HG03439 (cell line): Measurements from ENCODE around the gene MEIS1.
A peak's percentile ranks its signal among the peaks of the same experiment; 100 is the strongest.
"Not testable (repeated sequence)": the region's sequence is repeated elsewhere in the genome, so short reads cannot be mapped to it uniquely, and the experiment has no call there.

ENCODE experiments used
- ATAC-seq: cut with Tn5 transposase; IDR thresholded peaks from one replicate; pipeline ENCODE4 v1.9.1; 2021; ENCODE audit warnings: mild to moderate bottlenecking, moderate library complexity; ENCODE audit not compliant: unreplicated experiment

The MEIS1 gene

GRCh38 chr2:66434679-66435548 lies at the start of gene MEIS1:
TSS of gene MEIS1 (plus strand) at chr2:66435125. CDS start at chr2:66435857, 732 bp downstream.
- ATAC-seq: peak; percentile 78

GRCh38 chr2:66387016-66387753 lies 47.7 kb upstream of the MEIS1 start:
- no peak for ATAC-seq

- ATAC-seq: no peak
Observed at GRCh38 chr2:66389651-66390131, 45.2 kb upstream of the MEIS1 start.

- no peak for ATAC-seq
Observed at GRCh38 chr2:66390152-66390551, 44.8 kb upstream of the MEIS1 start.

GRCh38 chr2:66390811-66391210 lies 44.1 kb upstream of the MEIS1 start:
- ATAC-seq: no peak

GRCh38 chr2:66391240-66391639 lies 43.7 kb upstream of the MEIS1 start:
- ATAC-seq: not testable (repeated sequence)

GRCh38 chr2:66405473-66405872 lies 29.5 kb upstream of the MEIS1 start:
- ATAC-seq: no peak

GRCh38 chr2:66408905-66409304 lies 26.0 kb upstream of the MEIS1 start:
- ATAC-seq: no peak

- ATAC-seq: no peak
Observed at GRCh38 chr2:66412874-66413273, 22.1 kb upstream of the MEIS1 start.

- no peak for ATAC-seq
Observed at GRCh38 chr2:66414896-66415295, 20.0 kb upstream of the MEIS1 start.

GRCh38 chr2:66418381-66418780 lies 16.5 kb upstream of the MEIS1 start:
- ATAC-seq: no peak

GRCh38 chr2:66421612-66422011 lies 13.3 kb upstream of the MEIS1 start:
- no peak for ATAC-seq

- no peak for ATAC-seq
Observed at GRCh38 chr2:66423391-66424124, 11.4 kb upstream of the MEIS1 start.

GRCh38 chr2:66426244-66427111 lies 8.4 kb upstream of the MEIS1 start:
- no peak for ATAC-seq

GRCh38 chr2:66427300-66427699 lies 7.6 kb upstream of the MEIS1 start:
- no peak for ATAC-seq

GRCh38 chr2:66428986-66429612 lies 5.8 kb upstream of the MEIS1 start:
- no peak for ATAC-seq

GRCh38 chr2:66429693-66430504 lies 5.0 kb upstream of the MEIS1 start:
- ATAC-seq: no peak

- ATAC-seq: no peak
Observed at GRCh38 chr2:66430505-66431273, 4.2 kb upstream of the MEIS1 start.
